GM23248 (cell line): Measurements from ENCODE around the gene NBPF11. TPM values are rescaled to one million over a fixed set of nuclear protein-coding genes. Genes with fewer than 3 reads are reported as not detected.

ENCODE experiments used
- DNase-seq: peaks from one replicate; pipeline ENCODE4 v3.0.0-alpha.2; 2015
- H2AFZ ChIP-seq: fragments of 200-600 bp; sonication (generic); 2 replicates; pipeline ENCODE4 v1.6.1; 2016; ENCODE audit warnings: antibody characterized with exemption
- H3F3A ChIP-seq: fragments of 200-600 bp; sonication (generic); 2 replicates; pipeline ENCODE4 v1.6.1; 2016; ENCODE audit warnings: mild to moderate bottlenecking, antibody characterized with exemption, mixed run types; ENCODE audit not compliant: insufficient read depth
- H3K27ac ChIP-seq: fragments of 200-600 bp; sonication (generic); 2 replicates; pipeline ENCODE4 v1.5.1; 2016; ENCODE audit warnings: mild to moderate bottlenecking
- H3K27me3 ChIP-seq: fragments of 200-600 bp; sonication (generic); replicated peaks from 2 replicates; pipeline ENCODE4 v1.6.1; 2016; ENCODE audit warnings: mild to moderate bottlenecking; ENCODE audit not compliant: insufficient read depth
- H3K36me3 ChIP-seq: fragments of 200-600 bp; sonication (generic); 2 replicates; pipeline ENCODE4 v1.6.1; 2016; ENCODE audit warnings: low read depth, mild to moderate bottlenecking
- H3K4me1 ChIP-seq: fragments of 200-600 bp; sonication (generic); 2 replicates; pipeline ENCODE4 v1.6.1; 2016; ENCODE audit warnings: mild to moderate bottlenecking; ENCODE audit not compliant: insufficient read depth
- H3K4me2 ChIP-seq: fragments of 200-600 bp; sonication (generic); one replicate; pipeline ENCODE4 v1.6.1; 2016; ENCODE audit warnings: mild to moderate bottlenecking; ENCODE audit not compliant: unreplicated experiment
- H3K4me3 ChIP-seq: fragments of 200-600 bp; sonication (generic); 2 replicates; pipeline ENCODE4 v1.5.1; 2016; ENCODE audit warnings: mild to moderate bottlenecking
- H3K79me2 ChIP-seq: fragments of 200-600 bp; sonication (generic); 2 replicates; pipeline ENCODE4 v1.6.1; 2016; ENCODE audit warnings: mild to moderate bottlenecking; ENCODE audit not compliant: insufficient read depth
- H3K9ac ChIP-seq: fragments of 200-600 bp; sonication (generic); 2 replicates; pipeline ENCODE4 v1.6.1; 2016; ENCODE audit warnings: mild to moderate bottlenecking
- H3K9me2 ChIP-seq: fragments of 200-600 bp; sonication (generic); 2 replicates; pipeline ENCODE4 v1.6.1; 2016; ENCODE audit warnings: mixed run types, mild to moderate bottlenecking, moderate library complexity; ENCODE audit not compliant: insufficient read depth
- H3K9me3 ChIP-seq: fragments of 200-600 bp; sonication (generic); one replicate; pipeline ENCODE4 v1.6.1; 2017; ENCODE audit warnings: low read depth
- H4K20me1 ChIP-seq: fragments of 200-600 bp; sonication (generic); 2 replicates; pipeline ENCODE4 v1.6.0; 2016; ENCODE audit not compliant: insufficient read depth
- EZH2 ChIP-seq: fragments of 200-600 bp; sonication (generic); IDR thresholded peaks from 2 replicates; pipeline ENCODE4 v1.6.1; 2018; ENCODE audit warnings: antibody characterized with exemption, mild to moderate bottlenecking; ENCODE audit not compliant: insufficient read depth, poor library complexity, severe bottlenecking
- EZH2phosphoT487 ChIP-seq: fragments of 200-600 bp; sonication (generic); IDR thresholded peaks from 2 replicates; pipeline ENCODE4 v1.6.1; 2018; ENCODE audit warnings: antibody characterized with exemption, moderate library complexity, mild to moderate bottlenecking, low read depth; ENCODE audit not compliant: insufficient read depth
- WGBS, 2 experiments: methylation state at CpG; one replicate each; pipeline ENCODE4 v1.1.6; 2015 to 2017; ENCODE audit warnings: low lambda C conversion rate in 2 of 2, low coverage in 1 of 2; ENCODE audit errors: missing lambda C conversion rate in 2 of 2; 5-methylcytosine and 5-hydroxymethylcytosine counted together
- in situ Hi-C: fragments of 300-500 bp; cut with MboI; formaldehyde crosslinking; loops from 2 replicates; pipeline ENCODE4 v1.15.0; 2020
- polyA plus RNA-seq: library from polyadenylated mRNA; unstranded; fragments of >200 nt; fragmentation: Nextera tagmentation; extraction: Ambion mirVana; gene quantifications from 2 replicates; pipeline ENCODE4 v1.2.1, GENCODE V29; 2016
- total RNA-seq: library from RNA; depleted of rRNA; stranded (reverse); fragments of >200 nt; shearing (Covaris generic); gene quantifications from 2 replicates; pipeline ENCODE4 v1.2.3, GENCODE V29; 2014

The NBPF11 gene
- total and polyA plus RNA-seq, 2 experiments from 2014 or later: 2.7 to 3.5 TPM

DNA sequence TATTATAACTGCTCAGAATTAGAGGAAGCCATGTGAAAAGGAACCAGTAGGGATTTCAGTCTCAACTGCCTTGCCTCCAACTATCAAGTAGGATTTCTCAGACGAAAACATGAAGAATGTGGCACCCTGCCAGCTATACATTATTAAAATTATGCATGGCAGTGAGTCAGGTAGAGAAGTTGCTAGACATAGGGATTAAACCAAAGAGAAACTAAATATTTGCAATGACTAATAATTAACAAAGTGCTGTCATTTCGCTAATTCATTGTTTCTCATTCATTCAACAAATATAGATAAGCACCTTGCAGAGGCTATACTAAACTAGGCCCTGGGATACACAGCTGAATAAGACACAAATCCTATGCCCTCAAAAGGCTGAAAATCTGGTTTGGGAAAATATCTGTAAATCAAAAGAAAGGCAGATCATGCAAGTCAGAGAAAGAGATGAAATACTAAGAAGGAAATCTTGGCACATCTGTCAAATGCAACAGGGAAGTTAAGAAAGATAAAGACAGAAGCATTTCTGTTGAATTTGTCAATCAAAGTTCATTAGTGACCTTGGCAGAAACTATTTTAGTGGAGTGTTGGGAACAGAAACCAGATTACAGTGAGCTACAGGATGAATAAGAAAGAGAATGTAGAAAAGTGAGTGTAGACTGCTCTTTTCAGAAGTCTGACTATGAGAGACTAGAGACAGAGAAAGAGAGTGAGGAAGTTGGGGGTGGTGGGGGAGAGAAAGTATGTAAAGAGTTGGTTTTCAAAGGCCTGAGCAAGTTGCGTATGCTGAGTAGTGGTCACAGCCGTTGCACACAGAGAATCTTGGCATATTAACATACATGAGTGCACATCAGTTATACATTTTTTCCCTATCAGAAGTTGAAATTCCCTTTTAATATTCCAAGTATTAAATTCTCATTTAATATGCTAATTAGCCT lies 14.7 kb upstream of the NBPF11 start:
- no peaks in the 10 kb centered on the region for H3K36me3 ChIP-seq
- H3K27me3 ChIP-seq: no peaks in the 10 kb centered on the region; the same call in 1 of the 2 replicates
- H3K9me3 ChIP-seq: no peaks in the 10 kb centered on the region
- H3F3A ChIP-seq: no peaks in the 10 kb centered on the region
- H3K9me2 ChIP-seq: no peaks in the 10 kb centered on the region
- no peak overlapping the region for H3K4me3 ChIP-seq
- no peaks in the 10 kb centered on the region for H3K79me2 ChIP-seq
- no peak overlapping the region for H3K27ac ChIP-seq
- H3K9ac ChIP-seq: no peak overlapping the region
- H4K20me1 ChIP-seq: no peaks in the 10 kb centered on the region
- H3K4me2 ChIP-seq: no peak overlapping the region
- no peak for TF ChIP-seq EZH2
- no peak for TF ChIP-seq EZH2phosphoT487
- in situ Hi-C loops: no loop called here
- H3K4me1 ChIP-seq: no peaks in the 10 kb centered on the region
- 61 to 64% methylated on average over 4 of the region's 4 CpGs for WGBS, 2 experiments
- DNase-seq: no peak
- H2AFZ ChIP-seq: no peak overlapping the region

DNA sequence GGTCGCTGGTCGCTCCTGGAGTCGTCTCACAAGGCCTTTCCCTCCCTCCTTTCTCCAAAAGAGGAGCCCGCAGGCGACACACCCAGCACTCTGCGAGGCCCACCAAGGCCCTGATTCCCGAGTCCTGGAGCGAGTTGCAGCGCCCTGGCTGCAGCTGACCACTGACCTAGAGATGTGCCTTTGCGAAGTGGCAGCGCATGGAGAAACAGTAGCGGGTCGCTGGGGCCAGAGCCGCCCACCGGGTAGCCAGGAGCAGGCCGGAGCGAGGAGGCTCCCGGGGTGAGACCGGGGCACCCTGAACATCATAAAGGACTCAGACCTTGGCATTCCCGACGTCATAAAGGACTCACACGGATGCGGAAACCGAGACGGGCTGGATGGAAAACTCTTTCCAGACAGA lies 10.3 kb upstream of the NBPF11 start:
- no peaks in the 10 kb centered on the region for H3K4me1 ChIP-seq
- H2AFZ ChIP-seq: no peak overlapping the region
- TF ChIP-seq EZH2 (no peak), EZH2phosphoT487 (no peak)

DNA sequence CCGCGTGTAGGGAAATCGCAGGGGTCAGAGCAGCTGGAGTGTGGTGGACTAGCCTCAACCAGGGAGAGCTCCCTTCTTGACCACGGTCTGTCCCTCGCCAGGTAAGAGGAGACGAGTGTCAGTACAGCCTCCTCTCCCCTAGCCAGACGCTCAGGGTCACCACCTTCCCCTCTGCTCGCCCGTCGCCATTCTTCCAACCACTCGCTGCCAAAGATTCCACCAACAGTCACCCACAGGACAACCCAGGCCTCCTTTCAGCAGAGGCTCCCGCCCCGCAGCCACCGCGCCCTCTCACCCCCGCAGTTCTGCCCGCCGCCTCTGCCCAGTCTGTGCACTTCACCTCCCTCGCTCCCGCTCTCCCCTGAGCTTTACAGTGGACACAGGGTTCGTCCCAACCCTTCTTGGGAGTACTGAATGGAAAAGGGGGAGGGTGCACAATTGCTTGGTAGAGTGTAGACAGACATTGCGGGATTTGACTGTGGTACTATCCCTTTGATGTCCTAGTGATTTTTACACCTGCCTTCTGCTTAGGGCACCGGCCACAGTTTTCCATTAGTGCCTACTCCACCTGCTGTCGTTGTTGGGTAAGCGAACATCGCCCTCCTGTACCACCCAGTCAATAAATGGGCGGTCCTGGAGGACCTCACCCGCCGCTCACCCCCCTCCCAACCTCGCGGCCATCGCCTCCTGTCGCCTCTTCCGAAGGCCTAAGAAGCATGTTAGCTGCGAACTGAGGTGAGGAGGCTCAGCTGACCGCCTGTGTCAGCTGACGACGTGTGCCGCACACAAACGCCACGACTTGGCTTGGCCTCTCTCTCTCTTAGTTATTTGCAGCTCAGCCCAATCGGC lies 9.2 kb upstream of the NBPF11 start:
- in situ Hi-C loops: no loop called here
- peaks cover 28% of the 10 kb centered on the region for H3K27me3 ChIP-seq
- H3K4me3 ChIP-seq: no peak overlapping the region
- H3K36me3 ChIP-seq: no peaks in the 10 kb centered on the region
- no peak for TF ChIP-seq EZH2phosphoT487
- TF ChIP-seq EZH2: no peak
- H3K9me3 ChIP-seq: no peaks in the 10 kb centered on the region
- H3K79me2 ChIP-seq: no peaks in the 10 kb centered on the region
- H3K27ac ChIP-seq: no peak overlapping the region
- H2AFZ ChIP-seq: no peak overlapping the region
- no peak overlapping the region for H3K4me2 ChIP-seq
- H3F3A ChIP-seq: no peaks in the 10 kb centered on the region
- H3K4me1 ChIP-seq: no peaks in the 10 kb centered on the region
- WGBS, 2 experiments: 43 to 46% methylated on average over 40 to 42 of the region's 42 CpGs
- H3K9ac ChIP-seq: no peak overlapping the region
- no peaks in the 10 kb centered on the region for H4K20me1 ChIP-seq
- DNase-seq: no peak
- H3K9me2 ChIP-seq: no peaks in the 10 kb centered on the region

More for the DNA sequence above, 10.3 kb upstream of the NBPF11 start:
- Histone ChIP-seq H3K27me3 (peaks cover 28% of the 10 kb centered on the region), H3K27ac (no peak overlapping the region), H3F3A (no peaks in the 10 kb centered on the region), H3K36me3 (no peaks in the 10 kb centered on the region), H3K9me2 (no peaks in the 10 kb centered on the region), H3K9me3 (no peaks in the 10 kb centered on the region), H3K9ac (no peak overlapping the region), H3K4me2 (no peak overlapping the region), H4K20me1 (no peaks in the 10 kb centered on the region), H3K4me3 (no peak overlapping the region), H3K79me2 (no peaks in the 10 kb centered on the region)
- in situ Hi-C loops: no loop called here
- DNase-seq: no peak
- WGBS, 2 experiments: 56 to 57% methylated on average over 23 to 25 of the region's 25 CpGs

DNA sequence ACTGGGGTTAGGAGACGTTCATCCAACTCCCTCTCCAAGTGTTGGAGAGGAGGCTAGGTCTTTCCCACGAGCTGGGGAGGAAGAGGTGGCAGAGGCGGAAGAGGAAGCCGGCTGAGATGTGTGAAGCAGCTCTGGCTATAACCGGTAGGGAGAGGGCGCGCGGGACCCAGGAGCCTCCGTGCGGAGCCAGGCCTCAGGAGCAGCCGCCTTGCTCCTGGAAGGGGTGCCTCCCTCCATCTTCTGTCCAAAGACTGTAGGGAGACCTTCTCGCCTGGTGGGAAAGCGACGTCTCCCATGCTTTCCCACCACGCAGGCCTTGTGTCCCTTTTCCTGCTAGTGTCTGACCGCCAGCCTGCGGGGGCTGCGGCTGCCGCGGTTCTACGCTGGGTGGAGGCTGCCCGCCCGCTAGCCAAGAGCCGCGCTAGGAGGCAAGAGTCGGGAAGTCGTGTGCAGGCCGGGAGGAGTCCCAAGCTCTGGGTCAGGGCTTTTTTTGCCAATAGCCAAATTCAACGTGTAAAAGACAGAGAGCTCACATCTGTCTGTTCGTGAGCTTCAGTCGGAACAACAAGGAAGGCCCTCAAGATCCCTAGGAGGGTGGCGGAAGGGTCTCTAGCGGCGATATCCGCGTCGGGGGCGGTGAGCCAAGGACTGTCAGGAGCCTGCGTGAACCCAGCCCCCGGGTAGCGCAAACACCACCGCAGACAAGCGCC lies 8.4 kb upstream of the NBPF11 start:
- Histone ChIP-seq H3K9me2 (no peaks in the 10 kb centered on the region), H3K4me2 (no peak overlapping the region), H3K27ac (no peak overlapping the region), H3K4me1 (no peaks in the 10 kb centered on the region), H4K20me1 (no peaks in the 10 kb centered on the region), H3K36me3 (no peaks in the 10 kb centered on the region), H3K79me2 (no peaks in the 10 kb centered on the region), H3K4me3 (no peak overlapping the region), H3K9ac (no peak overlapping the region), H2AFZ (peak overlapping the region; percentile 53), H3K9me3 (no peaks in the 10 kb centered on the region), H3K27me3 (peaks cover 28% of the 10 kb centered on the region), H3F3A (no peaks in the 10 kb centered on the region)
- 10 to 13% methylated on average over 42 to 43 of the region's 43 CpGs for WGBS, 2 experiments
- peak; percentile 20 for DNase-seq
- TF ChIP-seq EZH2phosphoT487 (no peak), EZH2 (no peak)
- in situ Hi-C loops: no loop called here
